C4-2B (cell line): ENCODE results near the gene CERS4.
"Not testable (repeated sequence)": the region's sequence is repeated elsewhere in the genome, so short reads cannot be mapped to it uniquely, and the experiment has no call there.

Experiments used
- H3K27ac ChIP-seq: fragments of 450-650 bp; 2 replicates; pipeline ENCODE4 v1.5.1; 2017
- CTCF ChIP-seq: fragments of 450-650 bp; conservative IDR thresholded peaks from 2 replicates; pipeline ENCODE4 v1.5.1; 2017; ENCODE audit warnings: mild to moderate bottlenecking
- ZFX ChIP-seq: fragments of 450-650 bp; IDR thresholded peaks from 2 replicates; pipeline ENCODE4 v1.6.1; 2017

Gene CERS4

GRCh38 chr19:8240274-8241229 lies 31.4 kb downstream of the CERS4 start:
- TF ChIP-seq ZFX (no peak), CTCF (no peak)
- H3K27ac ChIP-seq: peak overlapping the region; percentile 31

GRCh38 chr19:8241646-8242045 lies 32.5 kb downstream of the CERS4 start:
- H3K27ac ChIP-seq: no peak overlapping the region
- TF ChIP-seq CTCF: no peak
- no peak for TF ChIP-seq ZFX

DNA sequence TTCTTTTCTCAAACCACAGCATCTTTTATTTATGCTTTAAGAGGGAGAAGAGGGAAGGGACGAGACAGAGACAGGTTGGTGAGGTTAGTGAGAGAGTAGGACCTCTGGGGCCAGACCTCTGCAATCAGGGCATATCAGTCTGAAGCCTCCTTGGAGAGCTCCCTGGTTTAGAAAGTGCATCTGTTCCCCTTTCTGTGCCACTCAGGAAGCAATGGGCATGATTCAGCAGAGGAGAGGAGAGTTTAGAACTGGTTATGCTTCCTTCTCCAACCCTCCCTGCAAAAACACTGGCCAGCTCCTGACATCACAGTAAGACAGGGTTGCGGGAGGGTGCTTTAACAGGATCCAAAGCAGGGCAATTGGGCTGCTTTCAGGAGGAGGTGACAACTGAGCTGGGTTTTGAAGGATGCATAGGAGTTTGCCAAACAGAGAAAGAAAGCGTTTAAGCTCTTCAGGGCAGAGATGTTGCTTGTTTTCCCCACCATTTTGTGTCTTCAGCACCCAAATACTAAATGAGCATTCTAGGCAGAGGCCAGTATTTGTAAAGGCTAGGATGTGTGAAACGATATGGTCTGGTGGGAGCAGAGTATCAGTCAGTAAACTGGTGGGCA lies 33.1 kb downstream of the CERS4 start:
- no peak overlapping the region for H3K27ac ChIP-seq
- TF ChIP-seq CTCF (no peak), ZFX (no peak)

- no peak overlapping the region for H3K27ac ChIP-seq
- TF ChIP-seq ZFX (no peak), CTCF (no peak)
Observed at GRCh38 chr19:8243146-8243545, 34.0 kb downstream of the CERS4 start.

DNA sequence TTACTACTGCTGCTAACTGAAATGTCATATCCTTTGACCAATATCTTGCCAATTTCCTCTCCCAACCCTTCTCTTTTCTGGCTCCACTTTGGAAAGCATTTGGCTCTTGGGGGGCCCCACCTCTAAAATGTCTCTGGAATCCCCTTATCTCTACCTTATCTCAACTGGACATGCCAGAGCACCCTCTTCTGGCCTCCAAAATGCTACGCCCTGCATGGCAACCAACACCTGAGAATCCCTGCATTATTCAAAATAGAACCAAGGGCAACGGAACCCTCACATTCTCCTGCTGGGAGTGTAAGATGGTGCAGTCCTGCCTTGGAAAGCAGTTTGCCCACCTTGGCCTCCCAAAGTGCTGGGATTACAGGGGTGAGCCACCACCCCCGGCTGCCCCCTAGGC lies 35.3 kb downstream of the CERS4 start:
- TF ChIP-seq ZFX (no peak), CTCF (no peak)
- no peak overlapping the region for H3K27ac ChIP-seq

GRCh38 chr19:8245869-8246835 lies 37.0 kb downstream of the CERS4 start:
- no peak overlapping the region for H3K27ac ChIP-seq

DNA sequence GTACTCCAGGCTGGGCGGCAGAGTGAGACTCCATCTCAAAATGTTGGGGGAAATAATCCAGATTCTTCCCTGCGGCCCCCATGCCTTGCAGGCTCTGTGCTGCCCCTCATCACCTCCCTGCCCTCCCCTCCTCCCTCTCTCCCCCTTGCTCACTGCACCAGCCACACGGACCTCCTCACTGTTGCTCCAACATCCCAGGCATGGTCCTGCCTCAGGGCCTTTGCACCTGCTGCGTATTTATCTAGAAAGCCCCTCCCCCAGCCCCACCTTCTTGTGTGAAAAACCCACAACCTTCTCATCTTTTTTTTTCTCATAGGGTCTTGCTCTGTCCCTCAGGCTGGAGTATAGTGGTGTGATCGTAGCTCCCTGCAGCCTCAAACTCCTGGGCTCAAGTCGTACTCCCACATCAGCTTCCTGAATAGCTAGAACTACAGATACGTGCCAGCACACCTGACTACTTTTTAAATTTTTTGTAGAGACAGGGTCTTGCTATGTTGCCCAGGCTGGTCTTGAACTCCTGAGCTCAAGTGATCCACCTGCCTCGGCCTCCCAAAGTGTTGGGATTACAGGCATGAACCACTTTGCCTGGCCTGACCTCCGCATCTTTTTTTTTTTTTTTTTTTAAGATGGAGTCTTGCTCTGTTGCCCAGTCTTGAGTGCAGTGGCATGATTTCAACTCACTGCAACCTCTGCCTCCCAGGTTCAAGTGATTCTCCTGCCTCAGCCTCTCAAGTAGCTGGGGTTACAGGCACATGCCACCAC lies 38.1 kb downstream of the CERS4 start:
- H3K27ac ChIP-seq: not testable (repeated sequence)

More at GRCh38 chr19:8245869-8246835, 37.0 kb downstream of the CERS4 start:
- no peak for TF ChIP-seq ZFX
- TF ChIP-seq CTCF: no peak
